Astrocyte of the spinal cord (primary cell): ENCODE data around the gene DYNLT5.

Source experiments
- DNase-seq: peaks from one replicate; pipeline ENCODE4 v3.0.0; 2011; ENCODE audit warnings: low read depth, low spot score
- H3K4me3 ChIP-seq: 2 replicates; pipeline ENCODE4 v1.5.1; 2011; ENCODE audit warnings: low read depth, mild to moderate bottlenecking, low read length, moderate library complexity
- in situ Hi-C: cut with HindIII; loops from 2 replicates; pipeline ENCODE4 v1.10.0; 2017; ENCODE audit warnings: low sequenced_read_pairs
- TF ChIP-seq, protein P1 (sequence below): IDR thresholded peaks from 2 replicates; pipeline ENCODE4 v1.5.1; 2012; ENCODE audit warnings: low read depth, mild to moderate bottlenecking, low read length, inconsistent platforms

Gene DYNLT5

DNA sequence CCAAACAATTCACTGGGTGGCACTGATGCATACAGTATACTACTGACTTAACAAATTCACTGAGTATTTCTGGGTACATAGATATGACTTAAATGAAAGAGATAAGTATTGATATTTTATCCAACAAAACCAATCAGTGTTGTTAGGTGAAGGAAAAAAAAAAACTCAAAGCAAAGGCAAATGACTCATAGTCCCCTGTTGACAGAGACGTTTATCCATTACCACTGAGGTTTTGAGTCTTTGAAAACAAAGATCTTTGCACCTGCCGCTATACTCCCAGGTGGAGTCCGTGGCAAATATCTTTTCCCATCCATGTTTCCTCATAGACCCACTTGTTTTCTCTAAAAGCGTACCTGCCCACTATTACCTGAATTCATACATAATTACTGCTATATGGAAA lies 18.4 kb downstream of the DYNLT5 start:
- no peak overlapping the region for H3K4me3 ChIP-seq
- TF ChIP-seq, protein P1, sequence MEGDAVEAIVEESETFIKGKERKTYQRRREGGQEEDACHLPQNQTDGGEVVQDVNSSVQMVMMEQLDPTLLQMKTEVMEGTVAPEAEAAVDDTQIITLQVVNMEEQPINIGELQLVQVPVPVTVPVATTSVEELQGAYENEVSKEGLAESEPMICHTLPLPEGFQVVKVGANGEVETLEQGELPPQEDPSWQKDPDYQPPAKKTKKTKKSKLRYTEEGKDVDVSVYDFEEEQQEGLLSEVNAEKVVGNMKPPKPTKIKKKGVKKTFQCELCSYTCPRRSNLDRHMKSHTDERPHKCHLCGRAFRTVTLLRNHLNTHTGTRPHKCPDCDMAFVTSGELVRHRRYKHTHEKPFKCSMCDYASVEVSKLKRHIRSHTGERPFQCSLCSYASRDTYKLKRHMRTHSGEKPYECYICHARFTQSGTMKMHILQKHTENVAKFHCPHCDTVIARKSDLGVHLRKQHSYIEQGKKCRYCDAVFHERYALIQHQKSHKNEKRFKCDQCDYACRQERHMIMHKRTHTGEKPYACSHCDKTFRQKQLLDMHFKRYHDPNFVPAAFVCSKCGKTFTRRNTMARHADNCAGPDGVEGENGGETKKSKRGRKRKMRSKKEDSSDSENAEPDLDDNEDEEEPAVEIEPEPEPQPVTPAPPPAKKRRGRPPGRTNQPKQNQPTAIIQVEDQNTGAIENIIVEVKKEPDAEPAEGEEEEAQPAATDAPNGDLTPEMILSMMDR, result no peak
- in situ Hi-C loops, result no loop called here
- no peak for DNase-seq

DNA sequence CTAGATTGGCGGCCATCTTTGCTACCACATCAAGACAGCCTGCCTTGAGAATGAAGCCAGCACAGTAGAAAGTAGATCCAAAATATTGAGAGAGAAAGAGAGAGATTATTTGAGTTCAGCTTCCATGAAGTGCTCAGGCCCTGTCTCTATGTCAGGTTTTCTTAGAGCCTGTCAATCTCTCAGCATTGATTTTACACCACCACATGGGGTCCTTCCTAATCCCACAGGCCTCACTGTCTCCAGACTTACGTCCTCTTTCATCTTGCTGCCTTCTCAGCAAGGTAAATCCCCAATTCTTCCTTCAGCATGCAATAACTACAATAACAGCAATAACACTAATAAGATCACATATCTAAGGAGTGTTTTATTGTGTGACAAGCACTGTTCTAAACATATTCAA lies 21.0 kb downstream of the DYNLT5 start:
- no peak overlapping the region for H3K4me3 ChIP-seq
- TF ChIP-seq, protein P1, result no peak
- in situ Hi-C loops, result no loop called here
- no peak for DNase-seq

DNA sequence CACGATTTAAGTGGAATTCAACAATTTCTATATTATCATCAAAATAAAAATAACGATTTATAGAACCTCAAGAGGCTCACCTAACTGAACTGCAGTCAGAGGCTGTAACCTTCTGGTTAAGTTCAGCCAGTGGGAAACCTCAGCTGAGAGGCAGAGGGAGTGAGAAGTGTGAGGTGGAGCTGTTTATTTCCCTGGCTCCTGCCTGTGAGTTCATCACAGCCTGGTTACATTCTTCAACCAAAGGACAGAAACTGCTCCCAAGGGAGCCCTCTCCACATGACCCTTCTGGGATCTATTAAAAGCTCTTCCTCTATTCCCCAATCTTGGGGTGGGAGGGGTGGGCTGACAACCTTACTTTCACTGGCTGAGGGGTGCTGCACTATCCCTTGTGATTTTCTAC lies 22.2 kb downstream of the DYNLT5 start:
- TF ChIP-seq, protein P1, result no peak
- DNase-seq, result no peak
- no peak overlapping the region for H3K4me3 ChIP-seq
- in situ Hi-C loops, result no loop called here

DNA sequence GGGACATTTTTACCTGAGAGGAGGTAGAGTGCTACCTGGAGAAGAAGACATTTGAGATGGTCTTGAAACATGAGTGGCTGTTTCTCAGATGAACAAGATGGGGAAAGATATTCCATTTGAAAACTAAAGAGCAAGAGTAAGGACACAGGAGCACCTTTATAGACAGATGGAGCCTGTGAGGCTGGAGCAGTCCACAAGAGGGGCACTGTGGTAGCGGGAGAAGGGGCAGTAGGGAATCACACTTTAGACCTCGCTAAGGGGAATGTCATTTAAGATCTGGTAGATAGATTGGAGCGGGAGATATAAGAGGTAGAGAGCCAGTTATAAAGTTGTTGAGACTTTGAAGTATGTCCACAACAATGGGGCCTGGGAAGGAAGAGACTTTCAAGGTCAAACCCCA lies 23.4 kb downstream of the DYNLT5 start:
- no peak overlapping the region for H3K4me3 ChIP-seq
- DNase-seq, result no peak
- TF ChIP-seq, protein P1, result no peak
- in situ Hi-C loops, result no loop called here

DNA sequence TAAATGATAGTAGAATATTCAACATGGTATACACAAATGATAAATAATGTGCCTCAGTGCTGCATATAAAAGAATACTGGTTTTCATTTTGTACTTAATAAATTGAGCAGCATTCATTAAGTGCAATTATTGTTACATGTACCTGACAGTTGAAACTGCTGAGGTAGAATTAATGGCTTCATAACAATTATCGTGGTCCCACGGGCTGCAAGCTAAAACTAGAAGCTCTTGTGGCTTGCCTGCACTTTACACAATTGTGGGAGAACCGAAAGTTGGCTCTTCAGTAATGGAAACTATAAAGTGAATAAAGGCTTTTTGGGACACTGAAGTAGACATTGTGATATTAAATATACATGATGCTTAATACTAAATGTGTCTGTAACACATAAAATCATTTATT lies 25.6 kb downstream of the DYNLT5 start:
- DNase-seq, result no peak
- in situ Hi-C loops, result no loop called here
- TF ChIP-seq, protein P1, result no peak
- no peak overlapping the region for H3K4me3 ChIP-seq

DNA sequence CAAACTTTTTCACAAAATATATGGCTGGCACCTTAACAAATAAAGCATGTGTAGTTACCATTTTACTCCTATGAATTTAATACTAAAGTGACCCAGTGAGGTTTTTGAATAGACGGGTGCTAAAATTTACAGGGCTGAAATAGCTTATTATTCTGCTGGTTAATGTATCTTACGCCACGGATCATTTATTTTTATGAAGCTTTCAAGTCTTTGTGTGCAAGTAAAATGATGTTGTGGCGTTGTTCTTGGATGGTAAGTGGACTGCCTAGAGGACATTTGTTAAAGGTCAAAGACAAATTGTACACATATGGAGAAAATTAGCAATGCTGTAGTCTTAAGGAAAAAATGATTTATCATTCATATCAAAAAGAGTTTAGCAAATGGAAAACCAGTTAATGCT lies 26.0 kb downstream of the DYNLT5 start:
- DNase-seq, result no peak
- H3K4me3 ChIP-seq, result no peak overlapping the region
- in situ Hi-C loops, result no loop called here
- TF ChIP-seq, protein P1, result no peak

DNA sequence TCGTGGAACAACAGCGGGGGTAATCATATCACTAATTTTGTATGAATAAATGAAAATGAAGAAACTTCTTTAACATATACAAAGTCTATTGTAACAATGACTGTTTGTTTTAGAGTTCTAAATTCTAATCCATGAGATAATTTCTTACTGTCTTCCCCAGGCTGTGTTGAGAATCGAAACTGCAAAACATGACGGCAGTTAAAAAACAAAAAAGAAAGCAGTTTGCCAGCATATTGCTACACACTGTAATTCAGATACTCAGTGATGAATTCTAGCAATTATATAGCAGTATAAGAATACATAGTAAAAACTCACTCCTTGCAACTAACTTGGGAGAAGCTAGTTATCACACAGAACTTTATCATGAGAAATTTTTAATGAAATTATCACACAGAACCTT lies 26.7 kb downstream of the DYNLT5 start:
- H3K4me3 ChIP-seq, result no peak overlapping the region
- in situ Hi-C loops, result no loop called here
- TF ChIP-seq, protein P1, result no peak
- DNase-seq, result no peak
